Tibial nerve (tissue), 4 donors: ENCODE results near the gene CAMLG. TPM values are rescaled to one million over a fixed set of nuclear protein-coding genes. Genes with fewer than 3 reads are reported as not detected.

Source experiments
- DNase-seq, 2 donors: peaks; one replicate each; pipeline ENCODE4 v3.0.0-alpha.2; 2019; ENCODE audit warnings: low spot score in 2 of 2
- H3K27ac ChIP-seq, 4 donors: fragments of 200-600 bp; sonication (generic) in 3 of 4; one replicate each; pipeline ENCODE4 v1.5.1; 2017 to 2019; ENCODE audit warnings: mild to moderate bottlenecking in 1 of 4
- H3K27me3 ChIP-seq, 2 donors: fragments of 200-600 bp; sonication (generic) in 1 of 2; one replicate each; pipeline versions ENCODE4 v1.5.1 to v1.6.0; 2017 to 2019
- H3K36me3 ChIP-seq, 3 donors: fragments of 200-600 bp; sonication (generic); one replicate each; pipeline ENCODE4 v1.5.1; 2018 to 2019
- H3K4me1 ChIP-seq, 4 donors: fragments of 200-600 bp; sonication (generic) in 3 of 4; one replicate each; pipeline ENCODE4 v1.5.1; 2017 to 2019
- H3K4me3 ChIP-seq, 4 donors: fragments of 200-600 bp; sonication (generic) in 3 of 4; one replicate each; pipeline ENCODE4 v1.5.1; 2017 to 2019; ENCODE audit warnings: mild to moderate bottlenecking in 1 of 4, moderate library complexity in 1 of 4
- H3K9me3 ChIP-seq, 4 donors: fragments of 200-600 bp; sonication (generic) in 3 of 4; one replicate each; pipeline ENCODE4 v1.5.1; 2017 to 2019
- CTCF ChIP-seq, 5 experiments: fragments of 200-600 bp in 3 of 5; fragments of 450-650 bp in 2 of 5; sonication (generic) in 3 of 5; IDR thresholded peaks; one replicate each; pipeline ENCODE4 v1.5.1; 2016 to 2019; ENCODE audit warnings: antibody characterized with exemption in 5 of 5, mild to moderate bottlenecking in 3 of 5, moderate library complexity in 2 of 5
- EP300 ChIP-seq, 2 donors: sonication (generic); formaldehyde crosslinking; IDR thresholded peaks; one replicate each; pipeline ENCODE4 v1.6.1; 2017; ENCODE audit warnings: antibody characterized with exemption in 2 of 2, mild to moderate bottlenecking in 1 of 2
- POLR2A ChIP-seq, 2 donors: fragments of 450-650 bp; IDR thresholded peaks; one replicate each; pipeline ENCODE4 v1.6.1; 2017; ENCODE audit warnings: antibody characterized with exemption in 2 of 2, mild to moderate bottlenecking in 2 of 2, moderate library complexity in 2 of 2
- WGBS, 2 donors: methylation state at CpG; one replicate each; pipeline ENCODE4 v1.1.5; 2018; 5-methylcytosine and 5-hydroxymethylcytosine counted together
- small RNA-seq: library from RNA; depleted of rRNA; stranded (forward); fragments of <200 nt; gene quantifications from one replicate; pipeline ENCODE3, GENCODE V24; 2016
- total RNA-seq, 4 donors: library from RNA; depleted of rRNA; stranded (reverse); fragments of >200 nt; gene quantifications; one replicate each; pipeline ENCODE4 v1.1.0, GENCODE V29; 2016

Gene CAMLG
- total RNA-seq, 4 donors from 2014 or later = 26.4 to 35.4 (median 33.0) TPM

- Histone ChIP-seq H3K4me3 (no peak overlapping the region), H3K9me3 (no peaks in the 10 kb centered on the region), H3K4me1 (no peaks in the 10 kb centered on the region), H3K27me3 (no peaks in the 10 kb centered on the region), H3K36me3 (peaks cover 2 to 96% (median 11%) of the 10 kb centered on the region in 3 donors), H3K27ac (no peak overlapping the region)
- DNase-seq = no peak
- 86 to 91% methylated on average over 3 of the region's 3 CpGs for WGBS, 2 donors
- TF ChIP-seq POLR2A (IDR thresholded peaks at IDR 0.05) (no peak), CTCF (IDR thresholded peaks at IDR 0.05) (no peak), EP300 (IDR thresholded peaks at IDR 0.05) (no peak)
Observed at GRCh38 chr5:134792286-134792685, 53.9 kb downstream of the CAMLG start.

GRCh38 chr5:134793111-134793510 is 54.8 kb downstream of the CAMLG start:
- TF ChIP-seq EP300 (IDR thresholded peaks at IDR 0.05) = no peak
- TF ChIP-seq CTCF (IDR thresholded peaks at IDR 0.05) = no peak
- no peak for TF ChIP-seq POLR2A (IDR thresholded peaks at IDR 0.05)
- H3K36me3 ChIP-seq = peaks cover 2 to 98% (median 10%) of the 10 kb centered on the region in 3 donors
- H3K9me3 ChIP-seq = no peaks in the 10 kb centered on the region
- no peak overlapping the region for H3K27ac ChIP-seq
- WGBS, 2 donors = 95% methylated on average over 4 of the region's 4 CpGs
- H3K27me3 ChIP-seq = no peaks in the 10 kb centered on the region
- no peak overlapping the region for H3K4me3 ChIP-seq
- DNase-seq = no peak
- no peaks in the 10 kb centered on the region for H3K4me1 ChIP-seq

- no peaks in the 10 kb centered on the region for H3K9me3 ChIP-seq
- TF ChIP-seq POLR2A (IDR thresholded peaks at IDR 0.05) = no peak
- TF ChIP-seq CTCF (IDR thresholded peaks at IDR 0.05) = no peak
- TF ChIP-seq EP300 (IDR thresholded peaks at IDR 0.05) = no peak
- DNase-seq = no peak
- H3K27ac ChIP-seq = no peak overlapping the region
- H3K27me3 ChIP-seq = no peaks in the 10 kb centered on the region
- 88 to 89% methylated on average over 2 of the region's 2 CpGs for WGBS, 2 donors
- no peak overlapping the region for H3K4me3 ChIP-seq
- no peaks in the 10 kb centered on the region for H3K4me1 ChIP-seq
- H3K36me3 ChIP-seq = peaks cover 2 to 98% (median 15%) of the 10 kb centered on the region in 3 donors
Observed at GRCh38 chr5:134794082-134794481, 55.7 kb downstream of the CAMLG start.

- H3K4me3 ChIP-seq = no peak overlapping the region
- H3K9me3 ChIP-seq = no peaks in the 10 kb centered on the region
- H3K27ac ChIP-seq = no peak overlapping the region
- no peak for TF ChIP-seq POLR2A (IDR thresholded peaks at IDR 0.05)
- TF ChIP-seq CTCF (IDR thresholded peaks at IDR 0.05) = no peak
- TF ChIP-seq EP300 (IDR thresholded peaks at IDR 0.05) = no peak
- no peaks in the 10 kb centered on the region for H3K4me1 ChIP-seq
- no peak for DNase-seq
- H3K36me3 ChIP-seq = peaks cover 2 to 98% (median 15%) of the 10 kb centered on the region in 3 donors
- H3K27me3 ChIP-seq = no peaks in the 10 kb centered on the region
- WGBS, 2 donors = 92 to 95% methylated on average over 8 of the region's 8 CpGs
Observed at GRCh38 chr5:134794819-134795218, 56.5 kb downstream of the CAMLG start.

- H3K4me3 ChIP-seq = no peak overlapping the region
- TF ChIP-seq EP300 (IDR thresholded peaks at IDR 0.05) (no peak), POLR2A (IDR thresholded peaks at IDR 0.05) (no peak), CTCF (IDR thresholded peaks at IDR 0.05) (no peak)
- peaks cover 2 to 98% (median 6%) of the 10 kb centered on the region in 3 donors for H3K36me3 ChIP-seq
- 83 to 92% methylated on average over 5 of the region's 5 CpGs for WGBS, 2 donors
- no peaks in the 10 kb centered on the region for H3K4me1 ChIP-seq
- H3K27me3 ChIP-seq = no peaks in the 10 kb centered on the region
- no peaks in the 10 kb centered on the region for H3K9me3 ChIP-seq
- no peak overlapping the region for H3K27ac ChIP-seq
- no peak for DNase-seq
Observed at GRCh38 chr5:134798468-134798867, 60.1 kb downstream of the CAMLG start.

Small RNAs within 50 kb of the gene (small RNA-seq; reads per million reads assigned to genes)
- gene RNU6-1164P = not detected
- not detected for gene RNU6-757P

Other genes with a start within 250 kb of the CAMLG start
- gene JADE2, start 212.9 kb upstream of the CAMLG start, total RNA-seq = 10 to 100 TPM; 58.8 to 90.6 (median 73.9) TPM
- 10 to 100 TPM; 27.9 to 35.6 (median 31.3) TPM for gene SAR1B, start 105.7 kb upstream of the CAMLG start, total RNA-seq
- gene SEC24A, start 89.8 kb upstream of the CAMLG start, total RNA-seq = 10 to 100 TPM; 12.7 to 21.3 (median 17.9) TPM
- gene DDX46, start 20.2 kb downstream of the CAMLG start, total RNA-seq = 10 to 100 TPM; 27.7 to 53.1 (median 39.9) TPM
- gene C5orf24, start 107.4 kb downstream of the CAMLG start, total RNA-seq = 10 to 100 TPM; 40.2 to 50.0 (median 45.8) TPM
- 100 to 1,000 TPM in 1 of 4 donors, 10 to 100 TPM in 3; 72.8 to 118 (median 84.8) TPM for gene TXNDC15, start 135.8 kb downstream of the CAMLG start, total RNA-seq
- gene PCBD2, start 166.6 kb downstream of the CAMLG start, total RNA-seq = 10 to 100 TPM in 1 of 4 donors, 1 to 10 TPM in 3; 5.7 to 11.0 (median 7.9) TPM
- gene CATSPER3, start 229.4 kb downstream of the CAMLG start, total RNA-seq = 1 to 10 TPM in 1 of 4 donors, under 1 TPM in 1, not detected in 2; 0.90 to 1.3 TPM